Neutrophil (primary cell): Measurements from ENCODE around the gene CPEB2.

Experiments used
- H3K27ac ChIP-seq: fragments of 200-600 bp; sonication (generic); 2 replicates; pipeline ENCODE4 v1.5.1; 2016; ENCODE audit warnings: mild to moderate bottlenecking, moderate library complexity
- H3K27me3 ChIP-seq: fragments of 200-600 bp; sonication (generic); 2 replicates; pipeline ENCODE4 v1.6.0; 2016; ENCODE audit warnings: mild to moderate bottlenecking
- H3K36me3 ChIP-seq: fragments of 200-600 bp; sonication (generic); 2 replicates; pipeline ENCODE4 v1.5.1; 2017
- H3K4me1 ChIP-seq, 2 experiments: fragments of 200-600 bp in 1 of 2; sonication (generic) in 1 of 2; 1 replicate in 1 of 2; 2 replicates in 1 of 2; pipeline versions ENCODE4 v1.5.1 to v1.6.1; 2013 to 2016; ENCODE audit warnings: low read depth in 1 of 2, low read length in 1 of 2, mild to moderate bottlenecking in 1 of 2, moderate library complexity in 1 of 2; ENCODE audit not compliant: control insufficient read depth in 1 of 2, insufficient read depth in 1 of 2
- H3K4me3 ChIP-seq, 2 experiments: fragments of 200-600 bp in 1 of 2; sonication (generic) in 1 of 2; 1 replicate in 1 of 2; 2 replicates in 1 of 2; pipeline ENCODE4 v1.5.1; 2013 to 2016; ENCODE audit warnings: low read depth in 1 of 2, low read length in 1 of 2, mild to moderate bottlenecking in 1 of 2, moderate library complexity in 1 of 2
- H3K9me3 ChIP-seq: fragments of 200-600 bp; sonication (generic); 2 replicates; pipeline ENCODE4 v1.5.1; 2016
- TF ChIP-seq, protein P1 (sequence below): fragments of 200-600 bp; sonication (generic); IDR thresholded peaks from 2 replicates; pipeline ENCODE4 v1.5.1; 2016; ENCODE audit warnings: antibody characterized with exemption

CPEB2 gene

GRCh38 chr4:15010038-15010585 is 7.8 kb downstream of the CPEB2 start:
- TF ChIP-seq, protein P1, sequence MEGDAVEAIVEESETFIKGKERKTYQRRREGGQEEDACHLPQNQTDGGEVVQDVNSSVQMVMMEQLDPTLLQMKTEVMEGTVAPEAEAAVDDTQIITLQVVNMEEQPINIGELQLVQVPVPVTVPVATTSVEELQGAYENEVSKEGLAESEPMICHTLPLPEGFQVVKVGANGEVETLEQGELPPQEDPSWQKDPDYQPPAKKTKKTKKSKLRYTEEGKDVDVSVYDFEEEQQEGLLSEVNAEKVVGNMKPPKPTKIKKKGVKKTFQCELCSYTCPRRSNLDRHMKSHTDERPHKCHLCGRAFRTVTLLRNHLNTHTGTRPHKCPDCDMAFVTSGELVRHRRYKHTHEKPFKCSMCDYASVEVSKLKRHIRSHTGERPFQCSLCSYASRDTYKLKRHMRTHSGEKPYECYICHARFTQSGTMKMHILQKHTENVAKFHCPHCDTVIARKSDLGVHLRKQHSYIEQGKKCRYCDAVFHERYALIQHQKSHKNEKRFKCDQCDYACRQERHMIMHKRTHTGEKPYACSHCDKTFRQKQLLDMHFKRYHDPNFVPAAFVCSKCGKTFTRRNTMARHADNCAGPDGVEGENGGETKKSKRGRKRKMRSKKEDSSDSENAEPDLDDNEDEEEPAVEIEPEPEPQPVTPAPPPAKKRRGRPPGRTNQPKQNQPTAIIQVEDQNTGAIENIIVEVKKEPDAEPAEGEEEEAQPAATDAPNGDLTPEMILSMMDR, result no peak

GRCh38 chr4:15011166-15011565 is 8.9 kb downstream of the CPEB2 start:
- H3K36me3 ChIP-seq, result peaks cover 55% of the 10 kb centered on the region

More at GRCh38 chr4:15010038-15010585, 7.8 kb downstream of the CPEB2 start:
- Histone ChIP-seq H3K4me3 (no peak overlapping the region), H3K36me3 (peaks cover 44% of the 10 kb centered on the region), H3K27ac (peak overlapping the region; percentile 13), H3K9me3 (no peaks in the 10 kb centered on the region), H3K27me3 (no peaks in the 10 kb centered on the region), H3K4me1 (peaks cover 33 to 39% of the 10 kb centered on the region in 2 experiments)

DNA sequence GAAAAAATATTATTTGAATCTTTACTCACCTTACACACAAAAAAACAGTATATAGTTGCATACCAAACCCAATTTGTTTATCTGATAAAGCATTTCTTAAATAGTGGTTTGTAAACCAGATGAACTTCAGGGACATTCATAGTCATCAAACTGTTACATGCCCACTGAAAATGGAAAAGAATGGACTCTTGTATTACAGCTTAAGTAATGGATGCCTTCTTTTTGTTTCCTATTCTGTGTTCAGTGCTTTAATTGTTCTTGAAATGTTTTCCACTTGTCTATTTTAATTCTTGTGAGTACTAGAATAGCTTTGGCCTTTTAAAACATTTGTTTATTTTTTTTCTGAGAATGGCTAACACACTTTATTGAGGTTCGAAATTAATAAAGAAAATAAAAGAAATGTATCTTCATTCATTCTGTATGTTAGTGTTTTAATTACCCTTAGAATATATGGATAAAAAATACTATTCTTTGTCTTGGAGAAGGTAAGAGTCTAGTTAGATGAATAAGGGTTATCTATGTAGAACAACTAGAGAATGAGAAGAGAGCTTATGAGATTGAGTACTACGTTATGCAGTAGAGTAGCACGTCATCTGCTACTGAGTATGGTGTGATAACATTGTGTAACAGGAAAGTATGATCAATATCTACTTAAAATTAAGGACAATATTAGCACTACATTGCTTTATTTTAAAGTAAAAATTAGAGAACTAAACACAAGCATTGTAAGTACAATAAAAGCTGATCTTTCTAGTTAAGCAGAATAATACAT is 9.9 kb downstream of the CPEB2 start:
- Histone ChIP-seq H3K36me3 (peaks cover 63% of the 10 kb centered on the region), H3K4me1 (peaks cover 12 to 18% of the 10 kb centered on the region in 2 experiments), H3K9me3 (no peaks in the 10 kb centered on the region), H3K4me3 (no peak overlapping the region), H3K27ac (no peak overlapping the region), H3K27me3 (no peaks in the 10 kb centered on the region)
- TF ChIP-seq, protein P1, result no peak

More at GRCh38 chr4:15011166-15011565, 8.9 kb downstream of the CPEB2 start:
- TF ChIP-seq, protein P1, result no peak
- H3K27me3 ChIP-seq, result no peaks in the 10 kb centered on the region
- no peak overlapping the region for H3K27ac ChIP-seq
- H3K4me1 ChIP-seq, result peaks cover 23 to 28% of the 10 kb centered on the region in 2 experiments
- H3K4me3 ChIP-seq, result no peak overlapping the region
- no peaks in the 10 kb centered on the region for H3K9me3 ChIP-seq

- Histone ChIP-seq H3K27me3 (no peaks in the 10 kb centered on the region), H3K27ac (peak overlapping the region; percentile 9), H3K36me3 (peaks cover 58% of the 10 kb centered on the region), H3K4me1 (peaks cover 6 to 16% of the 10 kb centered on the region in 2 experiments), H3K9me3 (no peaks in the 10 kb centered on the region), H3K4me3 (no peak overlapping the region)
- TF ChIP-seq, protein P1, result no peak
These were observed 11.3 kb downstream of the CPEB2 start for GRCh38 chr4:15013585-15013984.

DNA sequence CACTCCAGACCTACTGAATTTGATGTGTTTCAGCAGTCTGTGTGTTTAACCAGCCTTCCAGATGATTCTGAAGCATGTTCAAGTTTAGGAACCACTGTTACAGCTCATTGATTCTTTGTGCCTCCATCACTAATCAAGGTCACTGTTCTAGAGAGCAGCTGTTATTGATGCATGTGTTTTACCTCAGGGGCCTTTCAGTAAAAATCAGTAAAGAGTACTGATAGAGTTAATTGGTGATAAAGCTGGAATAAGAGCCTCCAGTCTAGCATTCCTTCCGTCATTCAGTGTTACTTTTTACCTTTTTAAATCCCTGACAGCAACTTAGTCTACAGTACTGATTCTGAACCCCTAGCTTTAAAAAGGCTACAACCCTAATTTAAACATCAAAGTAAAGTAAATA is 12.9 kb downstream of the CPEB2 start:
- Histone ChIP-seq H3K27me3 (no peaks in the 10 kb centered on the region), H3K4me1 (peaks cover 6 to 12% of the 10 kb centered on the region in 2 experiments), H3K27ac (peak overlapping the region; percentile 22), H3K9me3 (no peaks in the 10 kb centered on the region), H3K36me3 (peaks cover 57% of the 10 kb centered on the region), H3K4me3 (no peak overlapping the region)
- TF ChIP-seq, protein P1, result no peak
